Neural cell (in vitro differentiated cells): ENCODE data around the gene BAAT. TPM values are rescaled to one million over a fixed set of nuclear protein-coding genes. Genes with fewer than 3 reads are reported as not detected.

Experiments
- H2AFZ ChIP-seq: fragments of 200-600, 300-800 bp; sonication (generic), shearing (Covaris generic); 2 replicates; pipeline ENCODE4 v1.6.0; 2014; ENCODE audit warnings: low read depth, mild to moderate bottlenecking, antibody characterized with exemption, low read length, moderate library complexity
- H3F3A ChIP-seq: fragments of 200-600 bp; shearing (Covaris generic); 2 replicates; pipeline ENCODE4 v1.6.1; 2016; ENCODE audit warnings: mild to moderate bottlenecking, moderate library complexity, mixed read lengths, antibody characterized with exemption, low read length; ENCODE audit not compliant: insufficient read depth, poor library complexity, severe bottlenecking
- H3K27ac ChIP-seq: fragments of 200-600, 300-800 bp; sonication (generic), shearing (Covaris generic); 2 replicates; pipeline ENCODE4 v1.5.1; 2014; ENCODE audit warnings: mild to moderate bottlenecking, low read length, moderate library complexity
- H3K27me3 ChIP-seq: fragments of 300-800, 200-600 bp; sonication (generic), shearing (Covaris generic); 2 replicates; pipeline ENCODE4 v1.6.0; 2014; ENCODE audit warnings: mild to moderate bottlenecking, low read depth, low read length, moderate library complexity; ENCODE audit not compliant: insufficient read depth
- H3K36me3 ChIP-seq: fragments of 300-800, 200-600 bp; sonication (generic), shearing (Covaris generic); 2 replicates; pipeline ENCODE4 v1.5.1; 2014; ENCODE audit warnings: mild to moderate bottlenecking, antibody characterized with exemption, low read length, moderate library complexity; ENCODE audit not compliant: insufficient read depth
- H3K4me2 ChIP-seq: fragments of 300-800, 200-600 bp; sonication (generic), shearing (Covaris generic); 2 replicates; pipeline ENCODE4 v1.6.0; 2014; ENCODE audit warnings: mild to moderate bottlenecking, low read length
- H3K4me3 ChIP-seq: fragments of 300-800, 200-600 bp; sonication (generic), shearing (Covaris generic); 2 replicates; pipeline ENCODE4 v1.5.1; 2014; ENCODE audit warnings: mild to moderate bottlenecking, low read length, moderate library complexity
- H3K79me2 ChIP-seq: fragments of 200-600 bp; shearing (Covaris generic); replicated peaks from 2 replicates; pipeline ENCODE4 v1.6.0; 2014; ENCODE audit warnings: mild to moderate bottlenecking, low read length, moderate library complexity; ENCODE audit not compliant: insufficient read depth
- H3K9ac ChIP-seq: fragments of 300-800, 200-600 bp; sonication (generic), shearing (Covaris generic); 2 replicates; pipeline ENCODE4 v1.6.1; 2016; ENCODE audit warnings: mild to moderate bottlenecking, low read length, mixed read lengths
- H3K9me2 ChIP-seq: fragments of 200-600 bp; shearing (Covaris generic); 2 replicates; pipeline ENCODE4 v1.6.1; 2016; ENCODE audit warnings: mild to moderate bottlenecking, low read length, mixed read lengths; ENCODE audit not compliant: insufficient read depth
- H3K9me3 ChIP-seq: fragments of 200-600, 300-800 bp; sonication (generic), shearing (Covaris generic); 2 replicates; pipeline ENCODE4 v1.6.1; 2016; ENCODE audit warnings: mild to moderate bottlenecking, mixed run types, low read length, moderate library complexity, mixed read lengths
- H4K20me1 ChIP-seq: fragments of 200-600 bp; shearing (Covaris generic); 2 replicates; pipeline ENCODE4 v1.6.1; 2016; ENCODE audit warnings: mild to moderate bottlenecking, mixed run types; ENCODE audit not compliant: insufficient read depth
- EP300 ChIP-seq: fragments of 450-650 bp; conservative IDR thresholded peaks from 2 replicates; pipeline ENCODE4 v1.6.1; 2014; ENCODE audit warnings: antibody characterized with exemption, mild to moderate bottlenecking, moderate library complexity; ENCODE audit not compliant: poor library complexity, severe bottlenecking
- EZH2 ChIP-seq: fragments of 200-600, 300-800 bp; shearing (Covaris generic), sonication (generic); IDR thresholded peaks from 2 replicates; pipeline ENCODE4 v1.6.1; 2014; ENCODE audit warnings: antibody characterized with exemption, low read length, borderline replicate concordance, mild to moderate bottlenecking; ENCODE audit not compliant: insufficient read depth, poor library complexity, severe bottlenecking
- MXI1 ChIP-seq: fragments of 450-650 bp; conservative IDR thresholded peaks from 2 replicates; pipeline ENCODE4 v1.6.1; 2014; ENCODE audit warnings: antibody characterized with exemption, mild to moderate bottlenecking; ENCODE audit not compliant: poor library complexity, severe bottlenecking
- POLR2AphosphoS5 ChIP-seq: IDR thresholded peaks from 2 replicates; pipeline ENCODE4 v1.6.1; 2012
- RAD21 ChIP-seq: fragments of 450-650 bp; conservative IDR thresholded peaks from 2 replicates; pipeline ENCODE4 v1.6.1; 2014; ENCODE audit warnings: antibody characterized with exemption, mild to moderate bottlenecking, moderate library complexity
- SMC3 ChIP-seq: fragments of 450-650 bp; conservative IDR thresholded peaks from 2 replicates; pipeline ENCODE4 v1.6.1; 2014; ENCODE audit warnings: antibody characterized with exemption, mild to moderate bottlenecking, moderate library complexity; ENCODE audit not compliant: poor library complexity
- TAF1 ChIP-seq: IDR thresholded peaks from 2 replicates; pipeline ENCODE4 v1.6.1; 2012; ENCODE audit warnings: low read depth
- polyA plus RNA-seq: library from polyadenylated mRNA; depleted of rRNA; stranded (reverse); fragments of >200 nt; gene quantifications from 2 replicates; pipeline ENCODE4 v1.2.3, GENCODE V29; 2014
- TF ChIP-seq, protein P1 (sequence below): IDR thresholded peaks from 2 replicates; pipeline ENCODE4 v1.6.1; 2012; ENCODE audit warnings: borderline replicate concordance
- TF ChIP-seq, protein P2 (sequence below): fragments of 450-650 bp; IDR thresholded peaks from 2 replicates; pipeline ENCODE4 v1.5.1; 2014; ENCODE audit warnings: antibody characterized with exemption, mild to moderate bottlenecking, moderate library complexity; ENCODE audit not compliant: poor library complexity, severe bottlenecking

BAAT gene
- polyA plus RNA-seq, 1 donor from 2014 or later, result 0.61 TPM

DNA sequence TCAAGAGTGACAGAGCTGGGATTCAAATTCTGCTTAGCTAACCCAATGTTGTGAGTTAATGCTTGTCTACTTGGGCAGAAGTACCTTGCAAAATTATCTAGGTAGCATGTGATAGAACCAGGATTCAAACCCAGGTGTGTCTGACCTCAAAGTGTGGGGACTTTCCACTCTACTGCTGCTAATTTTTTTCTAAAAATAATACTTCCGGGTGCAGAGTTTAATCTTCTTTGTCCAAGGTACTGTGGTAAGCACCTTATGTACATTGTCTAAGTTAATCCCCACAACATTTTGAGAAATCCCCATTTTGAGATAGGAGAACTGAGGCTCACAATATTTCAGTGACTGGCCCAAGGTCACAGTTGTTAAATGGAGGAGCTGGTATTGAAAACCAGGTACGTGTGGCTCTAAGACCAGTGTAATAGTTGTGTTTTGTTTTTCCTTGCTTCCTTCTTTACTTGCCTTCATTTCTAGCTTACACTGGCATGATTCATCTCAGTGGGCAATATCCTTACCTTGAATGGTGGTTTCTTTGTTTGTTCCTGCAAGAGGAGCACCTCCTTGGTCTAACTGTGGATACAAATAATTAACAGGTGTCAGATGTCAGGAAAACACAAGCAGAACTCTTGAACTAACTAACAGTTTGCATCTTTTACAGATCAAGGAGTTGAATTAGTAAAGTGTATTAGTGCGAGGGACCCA, 43.3 kb upstream of the BAAT start:
- H3K36me3 ChIP-seq, result no peaks in the 10 kb centered on the region
- no peak overlapping the region for H2AFZ ChIP-seq
- no peaks in the 10 kb centered on the region for H3K79me2 ChIP-seq
- H3K9me2 ChIP-seq, result no peaks in the 10 kb centered on the region
- no peaks in the 10 kb centered on the region for H3K27me3 ChIP-seq
- H3K4me2 ChIP-seq, result no peak overlapping the region
- no peaks in the 10 kb centered on the region for H3K9me3 ChIP-seq
- H3F3A ChIP-seq, result no peaks in the 10 kb centered on the region
- no peak overlapping the region for H3K4me3 ChIP-seq
- H3K27ac ChIP-seq, result no peak overlapping the region
- H3K9ac ChIP-seq, result no peak overlapping the region
- no peaks in the 10 kb centered on the region for H4K20me1 ChIP-seq
- TF ChIP-seq RAD21 (no peak), SMC3 (no peak), EZH2 (no peak), TAF1 (no peak), MXI1 (no peak), EP300 (no peak), POLR2AphosphoS5 (no peak)
- TF ChIP-seq, protein P1, sequence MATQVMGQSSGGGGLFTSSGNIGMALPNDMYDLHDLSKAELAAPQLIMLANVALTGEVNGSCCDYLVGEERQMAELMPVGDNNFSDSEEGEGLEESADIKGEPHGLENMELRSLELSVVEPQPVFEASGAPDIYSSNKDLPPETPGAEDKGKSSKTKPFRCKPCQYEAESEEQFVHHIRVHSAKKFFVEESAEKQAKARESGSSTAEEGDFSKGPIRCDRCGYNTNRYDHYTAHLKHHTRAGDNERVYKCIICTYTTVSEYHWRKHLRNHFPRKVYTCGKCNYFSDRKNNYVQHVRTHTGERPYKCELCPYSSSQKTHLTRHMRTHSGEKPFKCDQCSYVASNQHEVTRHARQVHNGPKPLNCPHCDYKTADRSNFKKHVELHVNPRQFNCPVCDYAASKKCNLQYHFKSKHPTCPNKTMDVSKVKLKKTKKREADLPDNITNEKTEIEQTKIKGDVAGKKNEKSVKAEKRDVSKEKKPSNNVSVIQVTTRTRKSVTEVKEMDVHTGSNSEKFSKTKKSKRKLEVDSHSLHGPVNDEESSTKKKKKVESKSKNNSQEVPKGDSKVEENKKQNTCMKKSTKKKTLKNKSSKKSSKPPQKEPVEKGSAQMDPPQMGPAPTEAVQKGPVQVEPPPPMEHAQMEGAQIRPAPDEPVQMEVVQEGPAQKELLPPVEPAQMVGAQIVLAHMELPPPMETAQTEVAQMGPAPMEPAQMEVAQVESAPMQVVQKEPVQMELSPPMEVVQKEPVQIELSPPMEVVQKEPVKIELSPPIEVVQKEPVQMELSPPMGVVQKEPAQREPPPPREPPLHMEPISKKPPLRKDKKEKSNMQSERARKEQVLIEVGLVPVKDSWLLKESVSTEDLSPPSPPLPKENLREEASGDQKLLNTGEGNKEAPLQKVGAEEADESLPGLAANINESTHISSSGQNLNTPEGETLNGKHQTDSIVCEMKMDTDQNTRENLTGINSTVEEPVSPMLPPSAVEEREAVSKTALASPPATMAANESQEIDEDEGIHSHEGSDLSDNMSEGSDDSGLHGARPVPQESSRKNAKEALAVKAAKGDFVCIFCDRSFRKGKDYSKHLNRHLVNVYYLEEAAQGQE, result no peak
- TF ChIP-seq, protein P2, sequence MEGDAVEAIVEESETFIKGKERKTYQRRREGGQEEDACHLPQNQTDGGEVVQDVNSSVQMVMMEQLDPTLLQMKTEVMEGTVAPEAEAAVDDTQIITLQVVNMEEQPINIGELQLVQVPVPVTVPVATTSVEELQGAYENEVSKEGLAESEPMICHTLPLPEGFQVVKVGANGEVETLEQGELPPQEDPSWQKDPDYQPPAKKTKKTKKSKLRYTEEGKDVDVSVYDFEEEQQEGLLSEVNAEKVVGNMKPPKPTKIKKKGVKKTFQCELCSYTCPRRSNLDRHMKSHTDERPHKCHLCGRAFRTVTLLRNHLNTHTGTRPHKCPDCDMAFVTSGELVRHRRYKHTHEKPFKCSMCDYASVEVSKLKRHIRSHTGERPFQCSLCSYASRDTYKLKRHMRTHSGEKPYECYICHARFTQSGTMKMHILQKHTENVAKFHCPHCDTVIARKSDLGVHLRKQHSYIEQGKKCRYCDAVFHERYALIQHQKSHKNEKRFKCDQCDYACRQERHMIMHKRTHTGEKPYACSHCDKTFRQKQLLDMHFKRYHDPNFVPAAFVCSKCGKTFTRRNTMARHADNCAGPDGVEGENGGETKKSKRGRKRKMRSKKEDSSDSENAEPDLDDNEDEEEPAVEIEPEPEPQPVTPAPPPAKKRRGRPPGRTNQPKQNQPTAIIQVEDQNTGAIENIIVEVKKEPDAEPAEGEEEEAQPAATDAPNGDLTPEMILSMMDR, result no peak

DNA sequence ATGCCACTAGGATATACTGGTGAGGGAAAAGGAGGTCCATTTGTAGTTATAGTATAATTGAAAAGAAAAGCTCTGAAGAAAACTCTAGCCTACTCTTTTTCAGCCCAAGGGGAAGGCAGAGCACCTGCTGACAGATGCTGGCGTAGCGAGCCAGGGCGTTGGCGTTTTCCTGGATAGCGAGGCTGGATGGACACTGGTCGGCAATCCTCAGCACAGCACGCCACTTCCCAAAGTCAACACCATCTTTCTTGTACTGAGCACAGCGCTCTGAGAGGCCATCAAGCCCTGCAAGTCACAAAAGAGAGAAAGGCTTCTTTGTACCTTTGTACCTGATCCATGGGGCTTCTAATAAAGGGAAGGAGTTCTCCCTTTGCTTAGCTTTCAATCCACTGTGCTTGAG, 42.6 kb upstream of the BAAT start:
- no peaks in the 10 kb centered on the region for H3F3A ChIP-seq
- TF ChIP-seq TAF1, result no peak
- TF ChIP-seq, protein P1, result no peak
- TF ChIP-seq POLR2AphosphoS5, result no peak
- TF ChIP-seq MXI1, result no peak
- TF ChIP-seq RAD21, result no peak
- TF ChIP-seq, protein P2, result no peak
- TF ChIP-seq EP300, result no peak
- no peak for TF ChIP-seq EZH2
- no peak for TF ChIP-seq SMC3
- H3K9me2 ChIP-seq, result no peaks in the 10 kb centered on the region
- no peaks in the 10 kb centered on the region for H3K36me3 ChIP-seq
- H3K4me3 ChIP-seq, result no peak overlapping the region
- H2AFZ ChIP-seq, result no peak overlapping the region
- no peaks in the 10 kb centered on the region for H3K79me2 ChIP-seq
- H4K20me1 ChIP-seq, result no peaks in the 10 kb centered on the region
- H3K27ac ChIP-seq, result no peak overlapping the region
- H3K4me2 ChIP-seq, result no peak overlapping the region
- H3K27me3 ChIP-seq, result no peaks in the 10 kb centered on the region
- H3K9ac ChIP-seq, result no peak overlapping the region
- H3K9me3 ChIP-seq, result no peaks in the 10 kb centered on the region
